ENCODE results near the gene EIF1AD. TPM values are rescaled to one million over a fixed set of nuclear protein-coding genes. Genes with fewer than 3 reads are reported as not detected.

The EIF1AD gene
- total RNA-seq, 1 experiment from 2014 or later = 55.1 TPM

GRCh38 chr11:65997286-65997685 is 4.7 kb downstream of the EIF1AD start:
- Mint-ChIP-seq H3K9me3 (ENCODE audit: low read depth, unreplicated experiment) (no peaks in the 10 kb centered on the region), H3K27me3 (ENCODE audit: unreplicated experiment) (no peaks in the 10 kb centered on the region), H3K4me1 (ENCODE audit: low read depth, unreplicated experiment) (peaks cover 7% of the 10 kb centered on the region), H3K4me3 (ENCODE audit: low read depth, unreplicated experiment) (no peak overlapping the region), H3K27ac (ENCODE audit: unreplicated experiment) (no peak overlapping the region), H3K36me3 (ENCODE audit: insufficient read depth, unreplicated experiment) (peaks cover 49% of the 10 kb centered on the region)
- DNase-seq = no peak
- no TSS peak for BruUV-seq (replicated peaks)
- CTCF ChIA-PET = no interaction called here
- TF ChIP-seq CTCF (IDR thresholded peaks at IDR 0.05; ENCODE audit: unreplicated experiment) = no peak
- intact Hi-C loops (cut with micrococcal nuclease; ENCODE audit: unreplicated experiment) = no loop called here

- no peak overlapping the region for H3K27ac Mint-ChIP-seq (ENCODE audit: unreplicated experiment)
- CTCF ChIA-PET = interaction anchor here (0.7 kb wide), 1 partner anchor 62 kb away, joined by 3 read pairs; no protein-coding TSS in a partner anchor
- H3K36me3 Mint-ChIP-seq (ENCODE audit: insufficient read depth, unreplicated experiment) = peaks cover 13% of the 10 kb centered on the region
- no TSS peak for BruUV-seq (replicated peaks)
- TF ChIP-seq CTCF (IDR thresholded peaks at IDR 0.05; ENCODE audit: unreplicated experiment) = no peak
- no peak overlapping the region for H3K4me3 Mint-ChIP-seq (ENCODE audit: low read depth, unreplicated experiment)
- no peak for DNase-seq
- intact Hi-C loops (cut with micrococcal nuclease; ENCODE audit: unreplicated experiment) = no loop called here
- H3K4me1 Mint-ChIP-seq (ENCODE audit: low read depth, unreplicated experiment) = no peaks in the 10 kb centered on the region
- H3K27me3 Mint-ChIP-seq (ENCODE audit: unreplicated experiment) = no peaks in the 10 kb centered on the region
- H3K9me3 Mint-ChIP-seq (ENCODE audit: low read depth, unreplicated experiment) = no peaks in the 10 kb centered on the region
Measured at GRCh38 chr11:65992056-65992455, 9.9 kb downstream of the EIF1AD start.

GRCh38 chr11:65988791-65989592 is 13.0 kb downstream of the EIF1AD start:
- DNase-seq = peak; percentile 90
- Mint-ChIP-seq H3K4me3 (ENCODE audit: low read depth, unreplicated experiment) (no peak overlapping the region), H3K36me3 (ENCODE audit: insufficient read depth, unreplicated experiment) (peaks cover 16% of the 10 kb centered on the region), H3K27ac (ENCODE audit: unreplicated experiment) (no peak overlapping the region), H3K4me1 (ENCODE audit: low read depth, unreplicated experiment) (no peaks in the 10 kb centered on the region), H3K9me3 (ENCODE audit: low read depth, unreplicated experiment) (no peaks in the 10 kb centered on the region), H3K27me3 (ENCODE audit: unreplicated experiment) (no peaks in the 10 kb centered on the region)
- BruUV-seq (replicated peaks) = no TSS peak
- TF ChIP-seq CTCF (IDR thresholded peaks at IDR 0.05; ENCODE audit: unreplicated experiment) = peak; percentile 84
- CTCF ChIA-PET = interaction anchor here (0.7 to 2.0 kb wide), 5 partner anchors 23 to 104 kb away, joined by 3 to 17 read pairs (median 3); partner anchors contain the start of gene FIBP
- intact Hi-C loops (cut with micrococcal nuclease; ENCODE audit: unreplicated experiment) = loop anchor here (1.0 to 10.0 kb wide), 2 partner anchors 104 to 278 kb away; partner anchors contain the start of gene FIBP

- DNase-seq = no peak
- H3K4me1 Mint-ChIP-seq (ENCODE audit: low read depth, unreplicated experiment) = no peaks in the 10 kb centered on the region
- no peaks in the 10 kb centered on the region for H3K9me3 Mint-ChIP-seq (ENCODE audit: low read depth, unreplicated experiment)
- H3K27me3 Mint-ChIP-seq (ENCODE audit: unreplicated experiment) = no peaks in the 10 kb centered on the region
- peaks cover 17% of the 10 kb centered on the region for H3K36me3 Mint-ChIP-seq (ENCODE audit: insufficient read depth, unreplicated experiment)
- no peak for TF ChIP-seq CTCF (IDR thresholded peaks at IDR 0.05; ENCODE audit: unreplicated experiment)
- H3K27ac Mint-ChIP-seq (ENCODE audit: unreplicated experiment) = no peak overlapping the region
- BruUV-seq (replicated peaks) = no TSS peak
- intact Hi-C loops (cut with micrococcal nuclease; ENCODE audit: unreplicated experiment) = loop anchor here (10.0 kb wide), 1 partner anchor 103 kb away; the partner anchor contains the start of gene FIBP
- CTCF ChIA-PET = interaction anchor here (2.0 kb wide), 1 partner anchor 103 kb away, joined by 14 read pairs; no protein-coding TSS in a partner anchor
- H3K4me3 Mint-ChIP-seq (ENCODE audit: low read depth, unreplicated experiment) = no peak overlapping the region
Measured at GRCh38 chr11:65987336-65987735, 14.6 kb downstream of the EIF1AD start.
